Measurements from ENCODE around the gene HDDC3. TPM values are rescaled to one million over a fixed set of nuclear protein-coding genes. Genes with fewer than 3 reads are reported as not detected.

The HDDC3 gene
- total RNA-seq, 1 donor from 2014 or later, result 10.5 TPM

- FAIRE-seq, result no peak
Measured at GRCh38 chr15:90949979-90950675, 17.8 kb upstream of the HDDC3 start.

GRCh38 chr15:90948506-90948905, 16.2 kb upstream of the HDDC3 start:
- no peaks in the 10 kb centered on the region for H3K9me3 Mint-ChIP-seq (ENCODE audit: unreplicated experiment)
- Histone ChIP-seq H3K79me2 (ENCODE audit: insufficient read depth, low read length) (no peaks in the 10 kb centered on the region), H3K4me2 (ENCODE audit: low read length) (no peak overlapping the region), H3K9ac (ENCODE audit: low read length) (no peak overlapping the region), H3K4me1 (ENCODE audit: insufficient read depth, low read length) (no peaks in the 10 kb centered on the region), H3K27ac (ENCODE audit: low read depth, low read length) (no peak overlapping the region), H3K27me3 (ENCODE audit: insufficient read depth, low read length) (no peaks in the 10 kb centered on the region), H3K36me3 (ENCODE audit: insufficient read depth, low read length) (peaks cover 41% of the 10 kb centered on the region), H3K9me3 (ENCODE audit: insufficient read depth, low read depth, low read length) (no peaks in the 10 kb centered on the region), H2AFZ (ENCODE audit: low read depth, low read length) (no peak overlapping the region), H3K4me3 (ENCODE audit: insufficient read depth, low read depth, low read length) (no peak overlapping the region), H4K20me1 (ENCODE audit: insufficient read depth, low read length) (no peaks in the 10 kb centered on the region)
- DNase-seq (ENCODE audit: low read depth) (no peak), FAIRE-seq (no peak)
- no peak overlapping the region for H3K27ac Mint-ChIP-seq (ENCODE audit: unreplicated experiment)
- TF ChIP-seq EZH2 (IDR thresholded peaks at IDR 0.05; ENCODE audit: insufficient read depth, low read length) (no peak), CTCF (IDR thresholded peaks at IDR 0.05; ENCODE audit: insufficient read depth, low read depth, low read length) (no peak)
- H3K4me1 Mint-ChIP-seq (ENCODE audit: low read depth, unreplicated experiment), result no peaks in the 10 kb centered on the region
- peaks cover 34% of the 10 kb centered on the region for H3K36me3 Mint-ChIP-seq (ENCODE audit: low read depth, unreplicated experiment)
- H3K27me3 Mint-ChIP-seq (ENCODE audit: low read depth, unreplicated experiment), result no peaks in the 10 kb centered on the region
- H3K4me3 Mint-ChIP-seq (ENCODE audit: unreplicated experiment), result no peak overlapping the region

More at GRCh38 chr15:90949979-90950675, 17.8 kb upstream of the HDDC3 start:
- Histone ChIP-seq H3K36me3 (ENCODE audit: insufficient read depth, low read length) (peaks cover 31% of the 10 kb centered on the region), H3K4me3 (ENCODE audit: insufficient read depth, low read depth, low read length) (no peak overlapping the region), H3K9ac (ENCODE audit: low read length) (no peak overlapping the region), H4K20me1 (ENCODE audit: insufficient read depth, low read length) (no peaks in the 10 kb centered on the region), H3K79me2 (ENCODE audit: insufficient read depth, low read length) (no peaks in the 10 kb centered on the region), H3K27me3 (ENCODE audit: insufficient read depth, low read length) (no peaks in the 10 kb centered on the region), H3K4me2 (ENCODE audit: low read length) (peak overlapping the region; percentile 5), H2AFZ (ENCODE audit: low read depth, low read length) (no peak overlapping the region), H3K9me3 (ENCODE audit: insufficient read depth, low read depth, low read length) (no peaks in the 10 kb centered on the region), H3K4me1 (ENCODE audit: insufficient read depth, low read length) (peaks cover 4% of the 10 kb centered on the region), H3K27ac (ENCODE audit: low read depth, low read length) (peak overlapping the region; percentile 33)
- TF ChIP-seq EZH2 (IDR thresholded peaks at IDR 0.05; ENCODE audit: insufficient read depth, low read length), result no peak
- no peak for TF ChIP-seq CTCF (IDR thresholded peaks at IDR 0.05; ENCODE audit: insufficient read depth, low read depth, low read length)
- H3K4me3 Mint-ChIP-seq (ENCODE audit: unreplicated experiment), result no peak overlapping the region
- peaks cover 32% of the 10 kb centered on the region for H3K36me3 Mint-ChIP-seq (ENCODE audit: low read depth, unreplicated experiment)
- H3K9me3 Mint-ChIP-seq (ENCODE audit: unreplicated experiment), result no peaks in the 10 kb centered on the region
- H3K4me1 Mint-ChIP-seq (ENCODE audit: low read depth, unreplicated experiment), result no peaks in the 10 kb centered on the region
- DNase-seq (ENCODE audit: low read depth), result no peak
- no peaks in the 10 kb centered on the region for H3K27me3 Mint-ChIP-seq (ENCODE audit: low read depth, unreplicated experiment)
- no peak overlapping the region for H3K27ac Mint-ChIP-seq (ENCODE audit: unreplicated experiment)
